NB4 (cell line): ENCODE results near the gene STK32C.

Source experiments
- CTCF ChIP-seq: IDR thresholded peaks from one replicate; pipeline ENCODE4 v1.5.1; 2012; ENCODE audit warnings: low read depth, low read length
- MAX ChIP-seq: IDR thresholded peaks from 2 replicates; pipeline ENCODE4 v1.6.1; 2011; ENCODE audit warnings: low read depth, low read length
- POLR2A ChIP-seq: IDR thresholded peaks from 2 replicates; pipeline ENCODE4 v1.6.1; 2011; ENCODE audit warnings: mild to moderate bottlenecking; ENCODE audit not compliant: insufficient read length; ENCODE audit errors: extremely low read depth

DNA sequence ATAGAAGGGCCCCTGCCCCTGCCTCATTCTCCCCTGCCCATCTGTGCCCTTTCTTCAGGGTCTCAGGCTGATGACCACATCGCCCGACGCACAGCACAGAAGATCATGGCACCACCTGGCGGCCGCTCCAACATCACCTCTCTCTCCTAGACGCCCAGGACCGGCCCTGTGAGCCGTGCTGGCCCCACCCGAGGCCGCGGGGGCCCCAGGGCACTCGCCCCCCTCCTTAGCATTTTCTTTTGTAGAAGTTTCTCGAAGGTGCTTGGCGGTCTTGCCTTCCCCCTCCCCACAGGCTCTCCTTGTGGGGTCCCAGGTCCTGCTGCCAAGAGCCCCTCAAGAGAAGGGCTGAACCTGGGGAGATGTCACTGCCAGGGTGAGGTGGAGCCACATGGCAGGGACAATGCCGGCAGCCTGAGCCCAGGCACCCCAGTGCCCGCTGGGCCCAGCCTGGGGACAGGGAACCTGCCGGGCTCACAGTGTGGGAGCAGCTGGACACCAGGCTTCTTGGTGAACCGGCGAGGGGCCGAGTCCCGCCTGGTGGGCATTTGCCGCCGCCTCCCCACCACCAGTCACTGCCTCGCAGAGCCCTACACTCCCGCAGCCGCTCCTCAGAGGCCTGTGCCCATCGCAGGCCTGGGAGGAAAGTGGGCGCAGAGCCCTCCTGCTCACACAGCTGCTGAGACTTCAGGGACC is 102.8 kb downstream of the STK32C start:
- TF ChIP-seq CTCF: no peak
- TF ChIP-seq MAX: no peak
- no peak for TF ChIP-seq POLR2A
